ENCODE results near the gene CCDC188. TPM values are rescaled to one million over a fixed set of nuclear protein-coding genes. Genes with fewer than 3 reads are reported as not detected.
A peak's percentile ranks its signal among the peaks of the same experiment; 100 is the strongest.

The CCDC188 gene
- total RNA-seq, 6 experiments from 2014 or later: not detected

GRCh38 chr22:20111045-20111688, 39.7 kb downstream of the CCDC188 start:
- intact Hi-C loops (cut with DNase I): loop anchor here (10.0 kb wide), 1 partner anchor 136 kb away; no protein-coding TSS in a partner anchor
- Histone ChIP-seq H3K36me3 (peaks cover 4 to 79% (median 30%) of the 10 kb centered on the region in 4 donors), H3K4me3 (no peak overlapping the region), H3K27ac (no peak overlapping the region), H3K27me3 (no peaks in the 10 kb centered on the region), H3K4me1 (peaks cover 0 to 8% (median 4%) of the 10 kb centered on the region in 4 donors), H3K9me3 (no peaks in the 10 kb centered on the region)
- 44% methylated on average over 9 of the region's 14 CpGs for WGBS (ENCODE audit: insufficient coverage, low coverage, low lambda C conversion rate, missing lambda C conversion rate)
- TF ChIP-seq CTCF (IDR thresholded peaks at IDR 0.05): peak in 3 of 4 donors; percentile 28 to 36 (median 33)
- no peak for TF ChIP-seq POLR2A (IDR thresholded peaks at IDR 0.05)
- ATAC-seq: peak; percentile 11 to 41 (median 29)
- DNase-seq: peak in 2 of 3 donors; percentile 24 to 38

GRCh38 chr22:20110359-20110985, 40.4 kb downstream of the CCDC188 start:
- no peak overlapping the region for H3K27ac ChIP-seq
- peaks cover 6 to 85% (median 31%) of the 10 kb centered on the region in 4 donors for H3K36me3 ChIP-seq
- intact Hi-C loops (cut with DNase I): loop anchor here (10.0 kb wide), 1 partner anchor 136 kb away; no protein-coding TSS in a partner anchor

DNA sequence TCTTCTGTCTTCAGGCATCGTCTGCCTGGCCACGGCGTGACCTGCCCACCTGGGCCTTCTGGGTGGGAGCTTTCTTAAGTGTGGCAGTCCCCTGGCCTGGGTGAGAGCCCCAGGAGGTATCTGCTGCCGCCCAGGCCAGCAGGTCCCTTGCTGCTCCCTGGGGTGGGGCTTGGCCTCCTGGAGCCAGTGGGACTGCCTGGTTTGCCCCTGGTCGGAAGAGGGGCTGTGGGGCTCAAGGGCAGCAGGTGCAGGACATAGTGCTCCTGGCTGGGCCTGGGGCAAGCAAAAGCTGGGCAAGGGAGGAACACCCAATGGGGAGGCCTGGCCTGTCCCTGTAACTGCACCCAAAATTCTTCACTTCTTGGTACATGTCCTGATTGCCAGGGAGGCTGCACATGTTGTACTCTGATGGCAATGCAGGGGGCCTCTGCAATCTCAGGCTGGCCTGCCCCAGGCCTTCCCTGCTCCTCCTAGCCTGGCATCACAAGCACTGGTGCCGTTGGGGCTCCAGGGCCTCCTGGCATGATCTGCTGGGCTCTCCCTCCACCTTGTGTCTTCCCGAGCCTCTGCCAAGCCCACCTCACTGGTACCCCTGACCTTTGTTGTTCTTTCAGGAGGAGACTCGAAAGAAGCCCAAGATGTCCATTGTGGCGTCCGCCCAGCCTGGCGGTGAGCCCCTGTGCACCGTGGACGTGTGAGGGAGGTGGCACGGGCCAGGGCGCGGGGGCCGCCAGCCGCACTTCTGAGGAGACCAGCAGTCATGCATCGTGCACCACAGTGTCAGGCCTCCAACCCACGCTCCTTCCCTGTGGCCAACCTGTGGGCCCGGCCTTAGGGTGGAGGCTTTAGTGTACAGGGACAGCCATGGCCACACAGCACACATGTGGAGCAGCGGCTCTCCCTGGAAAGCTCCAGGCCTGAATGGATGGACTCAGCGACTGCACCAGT, 41.2 kb downstream of the CCDC188 start:
- 72% methylated on average over 4 of the region's 23 CpGs for WGBS (ENCODE audit: insufficient coverage, low coverage, low lambda C conversion rate, missing lambda C conversion rate)

More at GRCh38 chr22:20110359-20110985, 40.4 kb downstream of the CCDC188 start:
- TF ChIP-seq POLR2A (IDR thresholded peaks at IDR 0.05) (no peak), CTCF (IDR thresholded peaks at IDR 0.05) (no peak)
- no peaks in the 10 kb centered on the region for H3K27me3 ChIP-seq
- no peaks in the 10 kb centered on the region for H3K9me3 ChIP-seq
- DNase-seq: peak in 1 of 3 donors; percentile 11
- WGBS (ENCODE audit: insufficient coverage, low coverage, low lambda C conversion rate, missing lambda C conversion rate): 88% methylated on average over 6 of the region's 9 CpGs
- no peak overlapping the region for H3K4me3 ChIP-seq
- no peak for ATAC-seq
- peaks cover 0 to 2% (median under 1%) of the 10 kb centered on the region in 4 donors for H3K4me1 ChIP-seq

More for the DNA sequence above, 41.2 kb downstream of the CCDC188 start:
- no peak overlapping the region for H3K27ac ChIP-seq
- H3K36me3 ChIP-seq: peaks cover 6 to 87% (median 31%) of the 10 kb centered on the region in 4 donors
- no peaks in the 10 kb centered on the region for H3K9me3 ChIP-seq
- peaks cover 0 to 8% (median 3%) of the 10 kb centered on the region in 4 donors for H3K4me1 ChIP-seq
- ATAC-seq (peak in 2 of 4 donors; percentile 2 to 3), DNase-seq (peak in 2 of 3 donors; percentile 25 to 58)
- no peak overlapping the region for H3K4me3 ChIP-seq
- intact Hi-C loops (cut with DNase I): loop anchor here (10.0 kb wide), 1 partner anchor 135 kb away; no protein-coding TSS in a partner anchor
- no peak for TF ChIP-seq POLR2A (IDR thresholded peaks at IDR 0.05)
- TF ChIP-seq CTCF (IDR thresholded peaks at IDR 0.05): no peak
- H3K27me3 ChIP-seq: no peaks in the 10 kb centered on the region

Data from right lobe of liver (tissue), 6 donors.